Astrocyte (in vitro differentiated cells and primary cell): ENCODE measurements around the gene SELENOP.

Source experiments
- EZH2 ChIP-seq: IDR thresholded peaks from 2 replicates; pipeline ENCODE4 v1.6.1; 2012; ENCODE audit warnings: mild to moderate bottlenecking, low read length, inconsistent platforms; ENCODE audit not compliant: insufficient read depth
- TF ChIP-seq, protein P1 (sequence below): IDR thresholded peaks from 2 replicates; pipeline ENCODE4 v1.5.1; 2011; ENCODE audit warnings: low read depth, mild to moderate bottlenecking, inconsistent platforms, low read length, moderate library complexity; ENCODE audit not compliant: insufficient read depth

- TF ChIP-seq, protein P1, sequence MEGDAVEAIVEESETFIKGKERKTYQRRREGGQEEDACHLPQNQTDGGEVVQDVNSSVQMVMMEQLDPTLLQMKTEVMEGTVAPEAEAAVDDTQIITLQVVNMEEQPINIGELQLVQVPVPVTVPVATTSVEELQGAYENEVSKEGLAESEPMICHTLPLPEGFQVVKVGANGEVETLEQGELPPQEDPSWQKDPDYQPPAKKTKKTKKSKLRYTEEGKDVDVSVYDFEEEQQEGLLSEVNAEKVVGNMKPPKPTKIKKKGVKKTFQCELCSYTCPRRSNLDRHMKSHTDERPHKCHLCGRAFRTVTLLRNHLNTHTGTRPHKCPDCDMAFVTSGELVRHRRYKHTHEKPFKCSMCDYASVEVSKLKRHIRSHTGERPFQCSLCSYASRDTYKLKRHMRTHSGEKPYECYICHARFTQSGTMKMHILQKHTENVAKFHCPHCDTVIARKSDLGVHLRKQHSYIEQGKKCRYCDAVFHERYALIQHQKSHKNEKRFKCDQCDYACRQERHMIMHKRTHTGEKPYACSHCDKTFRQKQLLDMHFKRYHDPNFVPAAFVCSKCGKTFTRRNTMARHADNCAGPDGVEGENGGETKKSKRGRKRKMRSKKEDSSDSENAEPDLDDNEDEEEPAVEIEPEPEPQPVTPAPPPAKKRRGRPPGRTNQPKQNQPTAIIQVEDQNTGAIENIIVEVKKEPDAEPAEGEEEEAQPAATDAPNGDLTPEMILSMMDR, result no peak
- no peak for TF ChIP-seq EZH2
Observed at GRCh38 chr5:42791151-42791550, 20.5 kb downstream of the SELENOP start.
